Activated CD4-positive, CD25-positive, alpha-beta regulatory T cell (primary cell): ENCODE results near the gene CENATAC.
A peak's percentile ranks its signal among the peaks of the same experiment; 100 is the strongest.
"Not testable (repeated sequence)": the region's sequence is repeated elsewhere in the genome, so short reads cannot be mapped to it uniquely, and the experiment has no call there.

Experiments used
- DNase-seq, 4 experiments: peaks; one replicate each; lab custom pipeline; 2025; lab: John Stamatoyannopoulos, UW

CENATAC gene

GRCh38 chr11:119054418-119054817 is 56.5 kb downstream of the CENATAC start:
- no peak for DNase-seq

DNA sequence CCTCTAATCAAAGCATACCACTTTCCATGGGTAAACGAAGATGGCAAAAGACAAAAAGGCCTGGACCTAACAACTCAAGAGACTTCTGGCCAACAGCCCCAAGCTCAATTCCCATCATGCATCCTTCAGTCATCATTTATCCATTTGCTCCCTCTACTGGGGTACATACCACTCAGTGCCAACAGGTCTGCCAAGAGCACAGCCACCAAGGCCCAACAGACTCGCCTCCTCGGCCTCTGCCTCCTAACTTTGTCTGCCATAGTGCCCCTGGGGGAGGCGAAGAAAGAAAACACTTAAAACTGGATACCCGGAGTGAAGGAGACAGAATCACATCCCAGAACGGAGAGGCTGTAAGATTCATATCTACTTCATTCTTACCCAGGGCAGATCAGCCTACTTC is 58.0 kb downstream of the CENATAC start:
- DNase-seq, result no peak

DNA sequence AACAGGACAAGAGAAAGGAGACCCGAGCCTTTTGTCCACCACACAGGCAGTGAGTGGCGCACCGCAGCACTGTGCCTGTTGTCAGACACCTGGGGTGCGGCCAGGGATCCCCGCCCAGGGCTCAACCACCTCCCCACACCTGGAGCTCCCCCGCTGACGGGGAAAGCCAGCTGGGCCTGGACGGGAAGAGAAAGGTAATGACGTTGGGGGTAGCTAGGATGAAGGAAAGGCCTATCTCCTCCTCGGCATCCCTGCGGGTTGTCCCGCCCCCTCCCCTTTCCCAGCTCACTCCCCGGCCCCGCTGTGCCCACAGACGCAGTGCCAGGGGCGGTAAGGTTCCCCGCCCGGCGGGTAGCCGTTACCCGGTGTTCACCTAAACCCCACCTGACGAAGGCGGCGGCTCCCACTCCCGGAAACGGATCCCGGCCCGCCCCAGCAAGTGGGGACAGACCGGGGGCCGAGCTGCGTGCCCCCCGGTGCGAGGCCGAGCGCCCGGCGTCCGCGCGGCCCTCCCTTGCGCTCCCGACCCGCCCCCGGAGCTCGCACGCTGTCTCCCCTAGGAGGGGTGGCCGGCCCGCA is 58.6 kb downstream of the CENATAC start:
- DNase-seq, result peak in 1 of 4 experiments; percentile 26

DNA sequence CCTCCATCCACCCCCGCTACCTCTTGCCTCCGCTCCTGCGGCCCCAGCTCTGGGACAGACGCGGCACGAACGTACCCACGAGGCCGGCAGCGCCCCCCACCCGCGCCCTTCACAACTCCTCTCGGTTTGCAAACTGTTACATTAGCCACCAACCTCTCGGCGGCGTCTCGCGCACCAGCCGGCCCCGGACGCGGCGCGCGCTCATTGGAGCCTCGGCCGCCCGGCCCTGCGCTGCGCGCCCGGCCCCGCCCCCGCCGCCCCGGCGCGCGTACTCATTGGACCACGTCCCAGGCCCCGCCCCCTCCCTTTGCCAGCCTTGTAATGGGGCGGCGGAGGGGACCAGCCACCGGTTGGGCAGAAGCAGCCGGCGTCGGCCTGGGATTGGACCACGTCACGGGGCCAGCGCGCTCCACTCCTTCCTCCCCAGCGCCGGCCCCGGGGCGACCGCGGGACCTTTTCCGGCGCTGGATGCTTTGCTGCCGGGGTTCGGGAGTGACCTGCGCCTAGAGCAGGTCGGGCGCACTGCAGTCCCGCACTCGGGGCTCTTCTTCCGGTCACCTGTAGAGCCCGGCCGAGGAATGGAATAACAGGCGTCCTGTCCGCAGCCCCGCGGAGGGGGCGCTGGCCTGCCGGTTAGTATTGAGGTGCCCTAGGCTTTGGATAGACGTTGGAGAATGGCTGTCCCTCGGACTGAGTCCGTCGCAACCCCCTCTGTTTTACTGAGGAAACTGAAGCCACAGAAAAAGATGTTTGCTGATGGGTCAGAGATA is 59.2 kb downstream of the CENATAC start, which contains the start of gene HYOU1:
TSS of gene HYOU1 (minus strand) at position 206 of the 770 bp plus-strand sequence. CDS start 1,045 bp downstream, outside the sequence.
- DNase-seq, result peak; percentile 95 to 99 (median 98)

DNA sequence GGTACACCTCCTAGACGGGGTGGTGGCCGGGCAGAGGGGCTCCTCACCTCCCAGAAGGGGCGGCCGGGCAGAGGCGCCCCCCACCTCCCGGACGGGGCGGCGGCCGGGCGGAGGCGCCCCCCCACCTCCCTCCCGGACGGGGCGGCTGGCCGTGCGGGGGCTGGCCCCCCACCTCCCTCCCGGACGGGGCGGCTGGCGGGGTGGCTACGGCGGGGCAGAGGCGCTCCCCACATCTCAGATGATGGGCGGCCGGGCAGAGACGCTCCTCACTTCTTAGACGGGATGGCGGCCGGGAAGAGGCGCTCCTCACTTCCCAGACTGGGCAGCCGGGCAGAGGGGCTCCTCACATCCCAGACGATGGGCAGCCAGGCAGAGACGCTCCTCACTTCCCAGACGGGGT is 61.2 kb downstream of the CENATAC start:
- DNase-seq, result not testable (repeated sequence)

- no peak for DNase-seq
Measured at GRCh38 chr11:119061256-119061655, 63.3 kb downstream of the CENATAC start.

- no peak for DNase-seq
Measured at GRCh38 chr11:119062779-119063178, 64.8 kb downstream of the CENATAC start.

DNA sequence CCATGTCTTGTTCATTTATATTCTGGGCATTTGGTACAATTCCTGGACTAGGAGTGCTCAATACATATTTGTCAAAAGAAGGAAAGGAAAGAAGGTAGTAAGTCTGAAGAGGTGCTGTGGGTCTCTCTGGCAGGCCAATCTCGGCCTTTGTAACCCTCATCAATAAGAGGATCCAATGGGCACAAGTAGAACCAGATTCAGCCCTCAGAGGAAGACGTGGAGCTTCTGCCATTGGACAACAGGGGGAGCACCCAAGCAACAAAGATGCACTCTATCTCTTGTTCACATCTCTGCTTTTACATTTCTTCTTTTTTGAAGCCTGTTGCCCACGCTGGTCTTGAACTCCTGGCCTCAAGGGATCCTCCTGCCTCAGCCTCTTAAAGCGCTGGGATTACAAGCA is 67.4 kb downstream of the CENATAC start:
- no peak for DNase-seq
